Smooth muscle cell (in vitro differentiated cells): ENCODE measurements around the gene RERE. TPM values are rescaled to one million over a fixed set of nuclear protein-coding genes. Genes with fewer than 3 reads are reported as not detected.

Source experiments
- DNase-seq: peaks from one replicate; lab custom pipeline; 2025; ENCODE audit not compliant: unreplicated experiment; lab: John Stamatoyannopoulos, UW
- H2AFZ ChIP-seq: fragments of 200-600 bp; sonication (generic); 2 replicates; pipeline ENCODE4 v1.6.0; 2016; ENCODE audit warnings: antibody characterized with exemption, low read depth, mild to moderate bottlenecking
- H3F3A ChIP-seq: fragments of 200-600 bp; sonication (generic); 2 replicates; pipeline ENCODE4 v1.6.0; 2017; ENCODE audit warnings: antibody characterized with exemption, low read depth
- H3K27ac ChIP-seq: fragments of 200-600 bp; sonication (generic); 2 replicates; pipeline ENCODE4 v1.5.1; 2016; ENCODE audit warnings: low read depth, mild to moderate bottlenecking
- H3K27me3 ChIP-seq: fragments of 200-600 bp; sonication (generic); 2 replicates; pipeline ENCODE4 v1.6.1; 2016; ENCODE audit warnings: low read depth, mild to moderate bottlenecking
- H3K36me3 ChIP-seq: fragments of 200-600 bp; sonication (generic); 2 replicates; pipeline ENCODE4 v1.5.1; 2016; ENCODE audit warnings: low read depth
- H3K4me1 ChIP-seq: fragments of 200-600 bp; sonication (generic); 2 replicates; pipeline ENCODE4 v1.5.1; 2016; ENCODE audit warnings: low read depth
- H3K4me2 ChIP-seq: fragments of 200-600 bp; sonication (generic); 2 replicates; pipeline ENCODE4 v1.6.0; 2016; ENCODE audit warnings: mild to moderate bottlenecking
- H3K4me3 ChIP-seq: fragments of 200-600 bp; sonication (generic); 2 replicates; pipeline ENCODE4 v1.5.1; 2016; ENCODE audit warnings: mild to moderate bottlenecking
- H3K79me2 ChIP-seq: fragments of 200-600 bp; sonication (generic); 2 replicates; pipeline ENCODE4 v1.6.0; 2016; ENCODE audit warnings: low read depth, mild to moderate bottlenecking
- H3K9ac ChIP-seq: fragments of 200-600 bp; sonication (generic); 2 replicates; pipeline ENCODE4 v1.6.0; 2016; ENCODE audit warnings: low read depth
- H3K9me3 ChIP-seq: fragments of 200-600 bp; sonication (generic); replicated peaks from 2 replicates; pipeline ENCODE4 v1.5.1; 2016; ENCODE audit warnings: low read depth
- H4K20me1 ChIP-seq: fragments of 200-600 bp; sonication (generic); 2 replicates; pipeline ENCODE4 v1.6.0; 2016; ENCODE audit warnings: low read depth
- CTCF ChIP-seq: fragments of 200-600 bp; sonication (generic); IDR thresholded peaks from 2 replicates; pipeline ENCODE4 v1.5.1; 2017; ENCODE audit warnings: borderline replicate concordance, mild to moderate bottlenecking, antibody characterized with exemption; ENCODE audit not compliant: insufficient read depth, poor library complexity, severe bottlenecking
- WGBS: methylation state at CpG from one replicate; pipeline ENCODE4 v1.1.7; 2016; ENCODE audit warnings: low lambda C conversion rate; 5-methylcytosine and 5-hydroxymethylcytosine counted together
- polyA plus RNA-seq: library from polyadenylated mRNA; unstranded; fragments of >200 nt; fragmentation: Nextera tagmentation; extraction: Ambion mirVana; gene quantifications from 2 replicates; pipeline ENCODE4 v1.2.1, GENCODE V29; 2016
- total RNA-seq: library from RNA; depleted of rRNA; stranded (reverse); fragments of >200 nt; gene quantifications from 2 replicates; pipeline ENCODE4 v1.2.3, GENCODE V29; 2014

RERE gene
- total and polyA plus RNA-seq, 2 experiments from 2014 or later: 45.6 to 59.2 TPM

- peaks cover 14% of the 10 kb centered on the region for H3F3A ChIP-seq
- H3K4me2 ChIP-seq: peak overlapping the region; percentile 75
- H3K9ac ChIP-seq: peak overlapping the region; percentile 16
- DNase-seq: no peak
- H3K27ac ChIP-seq: peak overlapping the region; percentile 98
- H3K79me2 ChIP-seq: peaks cover 97% of the 10 kb centered on the region
- H3K4me3 ChIP-seq: peak overlapping the region; percentile 38
- H2AFZ ChIP-seq: no peak overlapping the region
- no peaks in the 10 kb centered on the region for H3K27me3 ChIP-seq
- 86% methylated on average over 7 of the region's 7 CpGs for WGBS
- no peaks in the 10 kb centered on the region for H3K9me3 ChIP-seq
- peaks cover 35% of the 10 kb centered on the region for H3K4me1 ChIP-seq
- no peaks in the 10 kb centered on the region for H3K36me3 ChIP-seq
- no peak for TF ChIP-seq CTCF
- H4K20me1 ChIP-seq: peaks cover 97% of the 10 kb centered on the region
These were observed 137.3 kb downstream of the RERE start for GRCh38 chr1:8679929-8680663.

- H3K4me1 ChIP-seq: peaks cover 42% of the 10 kb centered on the region
- no peak for TF ChIP-seq CTCF
- DNase-seq: no peak
- H3K36me3 ChIP-seq: no peaks in the 10 kb centered on the region
- peaks cover 97% of the 10 kb centered on the region for H4K20me1 ChIP-seq
- H3K9me3 ChIP-seq: no peaks in the 10 kb centered on the region
- 46% methylated on average over 2 of the region's 2 CpGs for WGBS
- H2AFZ ChIP-seq: no peak overlapping the region
- H3K4me2 ChIP-seq: peak overlapping the region; percentile 75
- no peaks in the 10 kb centered on the region for H3K27me3 ChIP-seq
- no peak overlapping the region for H3K4me3 ChIP-seq
- H3K9ac ChIP-seq: peak overlapping the region; percentile 92
- peaks cover 97% of the 10 kb centered on the region for H3K79me2 ChIP-seq
- H3K27ac ChIP-seq: peak overlapping the region; percentile 98
- H3F3A ChIP-seq: peaks cover 14% of the 10 kb centered on the region
These were observed 138.0 kb downstream of the RERE start for GRCh38 chr1:8679395-8679800.

- Histone ChIP-seq H3K27ac (peak overlapping the region; percentile 98), H3K4me2 (peak overlapping the region; percentile 75), H3K4me1 (peaks cover 37% of the 10 kb centered on the region), H2AFZ (no peak overlapping the region), H3K4me3 (no peak overlapping the region), H3K36me3 (no peaks in the 10 kb centered on the region), H3K9ac (peak overlapping the region; percentile 92), H3K9me3 (no peaks in the 10 kb centered on the region), H3F3A (peaks cover 14% of the 10 kb centered on the region), H3K79me2 (peaks cover 97% of the 10 kb centered on the region), H4K20me1 (peaks cover 96% of the 10 kb centered on the region), H3K27me3 (no peaks in the 10 kb centered on the region)
- TF ChIP-seq CTCF: no peak
- WGBS: 68% methylated on average over 4 of the region's 4 CpGs
- no peak for DNase-seq
These were observed 138.6 kb downstream of the RERE start for GRCh38 chr1:8678673-8679394.
